MM.1S (cell line): Measurements from ENCODE around the gene SGK1.

Source experiments
- DNase-seq: peaks from one replicate; pipeline ENCODE4 v3.0.0-alpha.2; 2015
- H2AFZ ChIP-seq: fragments of 300-600 bp; sonication (generic); 2 replicates; pipeline ENCODE4 v1.6.0; 2016; ENCODE audit warnings: antibody characterized with exemption, low read length
- H3F3A ChIP-seq: fragments of 300-600 bp; sonication (generic); 2 replicates; pipeline ENCODE4 v1.6.1; 2016; ENCODE audit warnings: mild to moderate bottlenecking, antibody characterized with exemption, low read length, moderate library complexity, mixed read lengths; ENCODE audit not compliant: insufficient read depth
- H3K27ac ChIP-seq: fragments of 300-600 bp; sonication (generic); 2 replicates; pipeline ENCODE4 v1.5.1; 2016; ENCODE audit warnings: mild to moderate bottlenecking, low read length
- H3K27me3 ChIP-seq: fragments of 300-600 bp; sonication (generic); replicated peaks from 2 replicates; pipeline ENCODE4 v1.6.0; 2016; ENCODE audit warnings: low read length; ENCODE audit not compliant: insufficient read depth
- H3K36me3 ChIP-seq: fragments of 300-600 bp; sonication (generic); replicated peaks from 2 replicates; pipeline ENCODE4 v1.6.1; 2016; ENCODE audit warnings: mild to moderate bottlenecking, low read length, mixed read lengths; ENCODE audit not compliant: insufficient read depth
- H3K4me1 ChIP-seq: fragments of 300-600 bp; sonication (generic); 2 replicates; pipeline ENCODE4 v1.6.1; 2016; ENCODE audit warnings: low read length, mixed read lengths
- H3K4me2 ChIP-seq: fragments of 300-600 bp; sonication (generic); 2 replicates; pipeline ENCODE4 v1.6.0; 2016; ENCODE audit warnings: low read depth, low read length
- H3K4me3 ChIP-seq: fragments of 300-600 bp; sonication (generic); 2 replicates; pipeline ENCODE4 v1.5.1; 2016; ENCODE audit warnings: low read length, mixed read lengths
- H3K79me2 ChIP-seq: fragments of 300-600 bp; sonication (generic); 2 replicates; pipeline ENCODE4 v1.6.1; 2016; ENCODE audit warnings: mixed run types, low read length, mixed read lengths
- H3K9ac ChIP-seq: fragments of 300-600 bp; sonication (generic); 2 replicates; pipeline ENCODE4 v1.6.1; 2016; ENCODE audit warnings: low read length, mixed read lengths
- H3K9me2 ChIP-seq: fragments of 300-600 bp; sonication (generic); replicated peaks from 2 replicates; pipeline ENCODE4 v1.6.1; 2016; ENCODE audit warnings: mild to moderate bottlenecking, low read length, mixed read lengths; ENCODE audit not compliant: insufficient read depth
- H3K9me3 ChIP-seq: fragments of 300-600 bp; sonication (generic); replicated peaks from 2 replicates; pipeline ENCODE4 v1.6.1; 2016; ENCODE audit warnings: mild to moderate bottlenecking, low read length, mixed read lengths; ENCODE audit not compliant: insufficient read depth
- H4K20me1 ChIP-seq: fragments of 300-600 bp; sonication (generic); 2 replicates; pipeline ENCODE4 v1.6.1; 2016; ENCODE audit warnings: mild to moderate bottlenecking, low read length, moderate library complexity, mixed read lengths; ENCODE audit not compliant: insufficient read depth
- EZH2 ChIP-seq: fragments of 300-600 bp; sonication (generic); optimal IDR thresholded peaks from 2 replicates; pipeline ENCODE3; 2017; ENCODE audit warnings: low read depth, mild to moderate bottlenecking, antibody characterized with exemption, low read length, mixed read lengths
- EZH2phosphoT487 ChIP-seq: fragments of 300-600 bp; sonication (generic); IDR thresholded peaks from 2 replicates; pipeline ENCODE4 v1.6.1; 2018; ENCODE audit warnings: antibody characterized with exemption, low read length
- TF ChIP-seq, protein P1 (sequence below): fragments of 300-600 bp; sonication (generic); IDR thresholded peaks from 2 replicates; pipeline ENCODE4 v1.5.1; 2016; ENCODE audit warnings: antibody characterized with exemption, low read length, mixed read lengths

Gene SGK1

GRCh38 chr6:134359302-134359701 is 41.4 kb upstream of the SGK1 start:
- no peak overlapping the region for H3K9ac ChIP-seq
- no peak overlapping the region for H3K27ac ChIP-seq
- no peaks in the 10 kb centered on the region for H3K27me3 ChIP-seq
- no peak for DNase-seq
- H3F3A ChIP-seq, result no peaks in the 10 kb centered on the region
- H3K4me3 ChIP-seq, result no peak overlapping the region
- H3K4me2 ChIP-seq, result no peak overlapping the region
- H3K4me1 ChIP-seq, result no peaks in the 10 kb centered on the region
- no peaks in the 10 kb centered on the region for H3K79me2 ChIP-seq
- H2AFZ ChIP-seq, result no peak overlapping the region
- no peaks in the 10 kb centered on the region for H3K36me3 ChIP-seq
- no peak for TF ChIP-seq EZH2
- TF ChIP-seq, protein P1, sequence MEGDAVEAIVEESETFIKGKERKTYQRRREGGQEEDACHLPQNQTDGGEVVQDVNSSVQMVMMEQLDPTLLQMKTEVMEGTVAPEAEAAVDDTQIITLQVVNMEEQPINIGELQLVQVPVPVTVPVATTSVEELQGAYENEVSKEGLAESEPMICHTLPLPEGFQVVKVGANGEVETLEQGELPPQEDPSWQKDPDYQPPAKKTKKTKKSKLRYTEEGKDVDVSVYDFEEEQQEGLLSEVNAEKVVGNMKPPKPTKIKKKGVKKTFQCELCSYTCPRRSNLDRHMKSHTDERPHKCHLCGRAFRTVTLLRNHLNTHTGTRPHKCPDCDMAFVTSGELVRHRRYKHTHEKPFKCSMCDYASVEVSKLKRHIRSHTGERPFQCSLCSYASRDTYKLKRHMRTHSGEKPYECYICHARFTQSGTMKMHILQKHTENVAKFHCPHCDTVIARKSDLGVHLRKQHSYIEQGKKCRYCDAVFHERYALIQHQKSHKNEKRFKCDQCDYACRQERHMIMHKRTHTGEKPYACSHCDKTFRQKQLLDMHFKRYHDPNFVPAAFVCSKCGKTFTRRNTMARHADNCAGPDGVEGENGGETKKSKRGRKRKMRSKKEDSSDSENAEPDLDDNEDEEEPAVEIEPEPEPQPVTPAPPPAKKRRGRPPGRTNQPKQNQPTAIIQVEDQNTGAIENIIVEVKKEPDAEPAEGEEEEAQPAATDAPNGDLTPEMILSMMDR, result no peak
- TF ChIP-seq EZH2phosphoT487, result no peak
- no peaks in the 10 kb centered on the region for H3K9me2 ChIP-seq
- H3K9me3 ChIP-seq, result no peaks in the 10 kb centered on the region
- H4K20me1 ChIP-seq, result no peaks in the 10 kb centered on the region

GRCh38 chr6:134358320-134358719 is 40.4 kb upstream of the SGK1 start:
- no peak overlapping the region for H3K4me2 ChIP-seq
- no peaks in the 10 kb centered on the region for H3K27me3 ChIP-seq
- no peaks in the 10 kb centered on the region for H3F3A ChIP-seq
- TF ChIP-seq, protein P1, result no peak
- TF ChIP-seq EZH2 (no peak), EZH2phosphoT487 (no peak)
- no peak overlapping the region for H3K4me3 ChIP-seq
- no peaks in the 10 kb centered on the region for H3K36me3 ChIP-seq
- H3K9ac ChIP-seq, result no peak overlapping the region
- H3K79me2 ChIP-seq, result no peaks in the 10 kb centered on the region
- no peaks in the 10 kb centered on the region for H3K4me1 ChIP-seq
- no peaks in the 10 kb centered on the region for H3K9me3 ChIP-seq
- H4K20me1 ChIP-seq, result no peaks in the 10 kb centered on the region
- no peak overlapping the region for H3K27ac ChIP-seq
- no peak overlapping the region for H2AFZ ChIP-seq
- H3K9me2 ChIP-seq, result no peaks in the 10 kb centered on the region
- no peak for DNase-seq

DNA sequence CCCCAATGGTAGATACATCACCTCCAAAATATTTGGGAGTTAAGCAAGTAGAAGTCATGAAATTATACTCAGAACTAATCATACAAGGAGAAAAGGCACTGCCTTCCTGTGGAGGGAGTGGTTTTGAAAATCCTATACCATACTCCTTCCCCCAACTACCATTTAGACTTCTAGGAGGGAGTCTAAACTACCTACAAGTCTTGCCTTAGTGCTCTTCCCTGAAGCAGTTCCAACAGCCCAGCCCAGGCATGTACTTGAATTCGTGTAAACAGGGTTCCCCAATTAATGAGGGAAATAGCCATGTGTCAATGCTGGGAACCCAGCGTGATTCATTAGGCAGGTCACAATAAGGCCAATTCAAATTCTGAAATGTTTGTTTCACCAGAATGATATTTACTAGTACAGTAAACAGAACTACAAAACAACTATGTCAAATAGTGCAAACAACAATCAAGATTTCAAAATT is 39.1 kb upstream of the SGK1 start:
- TF ChIP-seq EZH2 (no peak), EZH2phosphoT487 (no peak)
- TF ChIP-seq, protein P1, result no peak
- Histone ChIP-seq H3K9me2 (no peaks in the 10 kb centered on the region), H3K9ac (no peak overlapping the region), H2AFZ (no peak overlapping the region), H3F3A (no peaks in the 10 kb centered on the region), H3K27me3 (no peaks in the 10 kb centered on the region), H3K4me3 (no peak overlapping the region), H3K9me3 (no peaks in the 10 kb centered on the region), H3K4me1 (peaks cover 9% of the 10 kb centered on the region), H3K36me3 (no peaks in the 10 kb centered on the region), H3K79me2 (no peaks in the 10 kb centered on the region), H3K27ac (no peak overlapping the region), H4K20me1 (no peaks in the 10 kb centered on the region), H3K4me2 (no peak overlapping the region)
- DNase-seq, result no peak
